GM23338 (cell line): ENCODE measurements around the gene SLC20A1. TPM values are rescaled to one million over a fixed set of nuclear protein-coding genes. Genes with fewer than 3 reads are reported as not detected.

Source experiments
- JUNB ChIP-seq: IDR thresholded peaks from one replicate; pipeline ENCODE4 v1.6.1; 2016; ENCODE audit warnings: antibody characterized with exemption; ENCODE audit not compliant: unreplicated experiment
- STAT1 ChIP-seq: IDR thresholded peaks from one replicate; pipeline ENCODE4 v1.6.1; 2016; ENCODE audit warnings: antibody characterized with exemption; ENCODE audit not compliant: unreplicated experiment
- ZNF114 ChIP-seq: fragments of 250-450 bp; sonication (Bioruptor Pico); IDR thresholded peaks from 2 replicates; pipeline ENCODE4 v1.5.0; 2020; ENCODE audit warnings: mild to moderate bottlenecking, moderate library complexity
- ZNF331 ChIP-seq: fragments of 250-450 bp; sonication (Bioruptor Pico); IDR thresholded peaks from 2 replicates; pipeline ENCODE4 v1.5.0; 2020; ENCODE audit warnings: low read depth, mild to moderate bottlenecking, moderate library complexity
- polyA plus RNA-seq: library from polyadenylated mRNA; unstranded; fragments of >200 nt; fragmentation: Nextera tagmentation; extraction: Ambion mirVana; gene quantifications from 2 replicates; pipeline ENCODE4 v1.2.1, GENCODE V29; 2016
- total RNA-seq: library from RNA; depleted of rRNA; stranded (reverse); fragments of >200 nt; shearing (Covaris generic); gene quantifications from 2 replicates; pipeline ENCODE4 v1.2.3, GENCODE V29; 2014
- TF ChIP-seq, protein P1 (sequence below): fragments of 250-450 bp; sonication (Bioruptor Pico); IDR thresholded peaks from 2 replicates; pipeline ENCODE4 v1.5.0; 2020; ENCODE audit warnings: mild to moderate bottlenecking, moderate library complexity
- TF ChIP-seq, protein P2 (sequence below): IDR thresholded peaks from 2 replicates; pipeline ENCODE4 v1.6.1; 2016; ENCODE audit warnings: antibody characterized with exemption
- TF ChIP-seq, protein P3 (sequence below), 2 experiments: fragments of 200-600 bp in 1 of 2; sonication (generic) in 1 of 2; conservative IDR thresholded peaks; 2 replicates each; pipeline versions ENCODE4 v1.5.1 to v1.6.1; 2016 to 2017; ENCODE audit warnings: antibody characterized with exemption in 2 of 2, low read depth in 2 of 2, mild to moderate bottlenecking in 2 of 2, moderate library complexity in 1 of 2

SLC20A1 gene
- total and polyA plus RNA-seq, 2 experiments from 2014 or later, result 52.9 to 84.3 TPM

DNA sequence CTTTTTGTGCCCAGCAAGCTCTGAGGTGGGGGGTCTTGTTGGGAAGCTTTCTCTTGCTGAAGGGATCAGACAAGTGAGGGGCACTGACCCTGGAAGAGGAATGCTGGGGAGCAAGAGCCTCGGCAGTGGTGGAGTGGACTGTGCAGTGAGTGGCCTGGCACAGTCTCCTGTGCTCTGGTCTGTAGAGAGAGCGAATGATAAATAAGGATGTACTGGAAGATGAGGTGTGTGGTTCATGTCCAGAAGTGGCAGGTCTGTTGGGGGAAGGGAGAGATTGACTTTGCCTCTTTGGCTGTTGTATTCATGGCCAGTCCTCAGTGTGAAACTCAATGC is 5.3 kb upstream of the SLC20A1 start (continued):
- TF ChIP-seq, protein P1, sequence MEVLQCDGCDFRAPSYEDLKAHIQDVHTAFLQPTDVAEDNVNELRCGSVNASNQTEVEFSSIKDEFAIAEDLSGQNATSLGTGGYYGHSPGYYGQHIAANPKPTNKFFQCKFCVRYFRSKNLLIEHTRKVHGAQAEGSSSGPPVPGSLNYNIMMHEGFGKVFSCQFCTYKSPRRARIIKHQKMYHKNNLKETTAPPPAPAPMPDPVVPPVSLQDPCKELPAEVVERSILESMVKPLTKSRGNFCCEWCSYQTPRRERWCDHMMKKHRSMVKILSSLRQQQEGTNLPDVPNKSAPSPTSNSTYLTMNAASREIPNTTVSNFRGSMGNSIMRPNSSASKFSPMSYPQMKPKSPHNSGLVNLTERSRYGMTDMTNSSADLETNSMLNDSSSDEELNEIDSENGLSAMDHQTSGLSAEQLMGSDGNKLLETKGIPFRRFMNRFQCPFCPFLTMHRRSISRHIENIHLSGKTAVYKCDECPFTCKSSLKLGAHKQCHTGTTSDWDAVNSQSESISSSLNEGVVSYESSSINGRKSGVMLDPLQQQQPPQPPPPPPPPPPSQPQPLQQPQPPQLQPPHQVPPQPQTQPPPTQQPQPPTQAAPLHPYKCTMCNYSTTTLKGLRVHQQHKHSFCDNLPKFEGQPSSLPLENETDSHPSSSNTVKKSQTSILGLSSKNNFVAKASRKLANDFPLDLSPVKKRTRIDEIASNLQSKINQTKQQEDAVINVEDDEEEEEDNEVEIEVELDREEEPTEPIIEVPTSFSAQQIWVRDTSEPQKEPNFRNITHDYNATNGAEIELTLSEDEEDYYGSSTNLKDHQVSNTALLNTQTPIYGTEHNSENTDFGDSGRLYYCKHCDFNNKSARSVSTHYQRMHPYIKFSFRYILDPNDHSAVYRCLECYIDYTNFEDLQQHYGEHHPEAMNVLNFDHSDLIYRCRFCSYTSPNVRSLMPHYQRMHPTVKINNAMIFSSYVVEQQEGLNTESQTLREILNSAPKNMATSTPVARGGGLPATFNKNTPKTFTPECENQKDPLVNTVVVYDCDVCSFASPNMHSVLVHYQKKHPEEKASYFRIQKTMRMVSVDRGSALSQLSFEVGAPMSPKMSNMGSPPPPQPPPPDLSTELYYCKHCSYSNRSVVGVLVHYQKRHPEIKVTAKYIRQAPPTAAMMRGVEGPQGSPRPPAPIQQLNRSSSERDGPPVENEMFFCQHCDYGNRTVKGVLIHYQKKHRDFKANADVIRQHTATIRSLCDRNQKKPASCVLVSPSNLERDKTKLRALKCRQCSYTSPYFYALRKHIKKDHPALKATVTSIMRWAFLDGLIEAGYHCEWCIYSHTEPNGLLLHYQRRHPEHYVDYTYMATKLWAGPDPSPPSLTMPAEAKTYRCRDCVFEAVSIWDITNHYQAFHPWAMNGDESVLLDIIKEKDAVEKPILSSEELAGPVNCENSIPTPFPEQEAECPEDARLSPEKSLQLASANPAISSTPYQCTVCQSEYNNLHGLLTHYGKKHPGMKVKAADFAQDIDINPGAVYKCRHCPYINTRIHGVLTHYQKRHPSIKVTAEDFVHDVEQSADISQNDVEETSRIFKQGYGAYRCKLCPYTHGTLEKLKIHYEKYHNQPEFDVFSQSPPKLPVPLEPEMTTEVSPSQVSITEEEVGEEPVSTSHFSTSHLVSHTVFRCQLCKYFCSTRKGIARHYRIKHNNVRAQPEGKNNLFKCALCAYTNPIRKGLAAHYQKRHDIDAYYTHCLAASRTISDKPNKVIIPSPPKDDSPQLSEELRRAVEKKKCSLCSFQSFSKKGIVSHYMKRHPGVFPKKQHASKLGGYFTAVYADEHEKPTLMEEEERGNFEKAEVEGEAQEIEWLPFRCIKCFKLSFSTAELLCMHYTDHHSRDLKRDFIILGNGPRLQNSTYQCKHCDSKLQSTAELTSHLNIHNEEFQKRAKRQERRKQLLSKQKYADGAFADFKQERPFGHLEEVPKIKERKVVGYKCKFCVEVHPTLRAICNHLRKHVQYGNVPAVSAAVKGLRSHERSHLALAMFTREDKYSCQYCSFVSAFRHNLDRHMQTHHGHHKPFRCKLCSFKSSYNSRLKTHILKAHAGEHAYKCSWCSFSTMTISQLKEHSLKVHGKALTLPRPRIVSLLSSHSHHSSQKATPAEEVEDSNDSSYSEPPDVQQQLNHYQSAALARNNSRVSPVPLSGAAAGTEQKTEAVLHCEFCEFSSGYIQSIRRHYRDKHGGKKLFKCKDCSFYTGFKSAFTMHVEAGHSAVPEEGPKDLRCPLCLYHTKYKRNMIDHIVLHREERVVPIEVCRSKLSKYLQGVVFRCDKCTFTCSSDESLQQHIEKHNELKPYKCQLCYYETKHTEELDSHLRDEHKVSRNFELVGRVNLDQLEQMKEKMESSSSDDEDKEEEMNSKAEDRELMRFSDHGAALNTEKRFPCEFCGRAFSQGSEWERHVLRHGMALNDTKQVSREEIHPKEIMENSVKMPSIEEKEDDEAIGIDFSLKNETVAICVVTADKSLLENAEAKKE (CRISPR knock-in tag), result no peak
- TF ChIP-seq, protein P2, sequence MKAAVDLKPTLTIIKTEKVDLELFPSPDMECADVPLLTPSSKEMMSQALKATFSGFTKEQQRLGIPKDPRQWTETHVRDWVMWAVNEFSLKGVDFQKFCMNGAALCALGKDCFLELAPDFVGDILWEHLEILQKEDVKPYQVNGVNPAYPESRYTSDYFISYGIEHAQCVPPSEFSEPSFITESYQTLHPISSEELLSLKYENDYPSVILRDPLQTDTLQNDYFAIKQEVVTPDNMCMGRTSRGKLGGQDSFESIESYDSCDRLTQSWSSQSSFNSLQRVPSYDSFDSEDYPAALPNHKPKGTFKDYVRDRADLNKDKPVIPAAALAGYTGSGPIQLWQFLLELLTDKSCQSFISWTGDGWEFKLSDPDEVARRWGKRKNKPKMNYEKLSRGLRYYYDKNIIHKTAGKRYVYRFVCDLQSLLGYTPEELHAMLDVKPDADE, result no peak
- TF ChIP-seq ZNF331 (no peak), ZNF114 (no peak), JUNB (no peak), STAT1 (no peak)
- TF ChIP-seq, protein P3, sequence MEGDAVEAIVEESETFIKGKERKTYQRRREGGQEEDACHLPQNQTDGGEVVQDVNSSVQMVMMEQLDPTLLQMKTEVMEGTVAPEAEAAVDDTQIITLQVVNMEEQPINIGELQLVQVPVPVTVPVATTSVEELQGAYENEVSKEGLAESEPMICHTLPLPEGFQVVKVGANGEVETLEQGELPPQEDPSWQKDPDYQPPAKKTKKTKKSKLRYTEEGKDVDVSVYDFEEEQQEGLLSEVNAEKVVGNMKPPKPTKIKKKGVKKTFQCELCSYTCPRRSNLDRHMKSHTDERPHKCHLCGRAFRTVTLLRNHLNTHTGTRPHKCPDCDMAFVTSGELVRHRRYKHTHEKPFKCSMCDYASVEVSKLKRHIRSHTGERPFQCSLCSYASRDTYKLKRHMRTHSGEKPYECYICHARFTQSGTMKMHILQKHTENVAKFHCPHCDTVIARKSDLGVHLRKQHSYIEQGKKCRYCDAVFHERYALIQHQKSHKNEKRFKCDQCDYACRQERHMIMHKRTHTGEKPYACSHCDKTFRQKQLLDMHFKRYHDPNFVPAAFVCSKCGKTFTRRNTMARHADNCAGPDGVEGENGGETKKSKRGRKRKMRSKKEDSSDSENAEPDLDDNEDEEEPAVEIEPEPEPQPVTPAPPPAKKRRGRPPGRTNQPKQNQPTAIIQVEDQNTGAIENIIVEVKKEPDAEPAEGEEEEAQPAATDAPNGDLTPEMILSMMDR (conservative IDR thresholded peaks at IDR 0.05; ENCODE audit: low read depth in 2 of 2), result no peak
